IMR-90 (cell line): ENCODE measurements around the gene DNAJC11. TPM values are rescaled to one million over a fixed set of nuclear protein-coding genes. Genes with fewer than 3 reads are reported as not detected.

ENCODE experiments used
- ATAC-seq: fragments of 200-7000 bp; cut with Tn5 transposase; 2 replicates; pipeline ENCODE4 v1.9.1; 2020; ENCODE audit warnings: low read depth, mild to moderate bottlenecking, moderate library complexity
- BruUV-seq: library from RNA; stranded (reverse); fragments of 400-500 nt; replicated peaks from 2 replicates; lab custom pipeline; 2021; lab: Mats Ljungman, UMichigan
- CTCF ChIA-PET: fragments of 300-600 bp; formaldehyde crosslinking; extraction: SDS; loops from one replicate; lab custom pipeline; 2021; ENCODE audit warnings: antibody characterized with exemption; lab: Yijun Ruan, JAX
- POLR2A ChIA-PET: fragments of 300-600 bp; sonication (Branson Sonifier 250); formaldehyde crosslinking; loops from one replicate; lab custom pipeline; 2022; ENCODE audit warnings: antibody characterized with exemption; ENCODE audit not compliant: unreplicated experiment; lab: Charles Lee
- DNase-seq: peaks from one replicate; pipeline ENCODE4 v3.0.0; 2013
- H2AFZ ChIP-seq: replicated peaks from 2 replicates; pipeline ENCODE3; 2013; ENCODE audit warnings: low read length, mild to moderate bottlenecking; ENCODE audit not compliant: poor library complexity
- H2AK5ac ChIP-seq: 2 replicates; pipeline ENCODE4 v1.6.1; 2013; ENCODE audit warnings: low read depth, low read length, inconsistent platforms
- H2AK9ac ChIP-seq: replicated peaks from 2 replicates; pipeline ENCODE3; 2013; ENCODE audit warnings: mild to moderate bottlenecking, low read depth, low read length, moderate library complexity; ENCODE audit not compliant: poor library complexity
- H2BK120ac ChIP-seq: 2 replicates; pipeline ENCODE4 v1.6.1; 2013; ENCODE audit warnings: low read depth, low read length, inconsistent platforms
- H2BK15ac ChIP-seq: 3 replicates; pipeline ENCODE4 v1.6.1; 2013; ENCODE audit warnings: low read depth, low read length, inconsistent platforms
- H2BK20ac ChIP-seq: 2 replicates; pipeline ENCODE4 v1.6.1; 2013; ENCODE audit warnings: low read depth, mild to moderate bottlenecking, inconsistent platforms, low read length, moderate library complexity
- H2BK5ac ChIP-seq: 2 replicates; pipeline ENCODE4 v1.6.1; 2013; ENCODE audit warnings: mild to moderate bottlenecking, low read depth, low read length, inconsistent platforms; ENCODE audit not compliant: poor library complexity, severe bottlenecking
- H3K14ac ChIP-seq: replicated peaks from 2 replicates; pipeline ENCODE4 v1.6.1; 2013; ENCODE audit warnings: low read depth, low read length, inconsistent platforms
- H3K18ac ChIP-seq: 2 replicates; pipeline ENCODE4 v1.6.1; 2013; ENCODE audit warnings: low read depth, low read length, control low read depth
- H3K23ac ChIP-seq: 2 replicates; pipeline ENCODE4 v1.6.1; 2013; ENCODE audit warnings: low read depth, low read length, inconsistent platforms
- H3K27ac ChIP-seq: 2 replicates; pipeline ENCODE4 v1.5.1; 2013; ENCODE audit warnings: mild to moderate bottlenecking, control low read depth, low read length; ENCODE audit not compliant: insufficient read depth
- H3K27me3 ChIP-seq: 2 replicates; pipeline ENCODE4 v1.6.1; 2013; ENCODE audit warnings: low read length; ENCODE audit not compliant: control insufficient read depth, insufficient read depth
- H3K36me3 ChIP-seq: 2 replicates; pipeline ENCODE4 v1.6.1; 2013; ENCODE audit warnings: low read length, mixed read lengths; ENCODE audit not compliant: control insufficient read depth, insufficient read depth
- H3K4ac ChIP-seq: 2 replicates; pipeline ENCODE4 v1.6.1; 2013; ENCODE audit warnings: low read depth, low read length, inconsistent platforms
- H3K4me1 ChIP-seq: 2 replicates; pipeline ENCODE4 v1.6.1; 2013; ENCODE audit warnings: low read length, mixed read lengths; ENCODE audit not compliant: control insufficient read depth, insufficient read depth
- H3K4me2 ChIP-seq: 2 replicates; pipeline ENCODE4 v1.6.1; 2013; ENCODE audit warnings: low read depth, mild to moderate bottlenecking, control low read depth, low read length, moderate library complexity
- H3K4me3 ChIP-seq: 2 replicates; pipeline ENCODE4 v1.5.1; 2013; ENCODE audit warnings: low read depth, mild to moderate bottlenecking, control low read depth, low read length, moderate library complexity; ENCODE audit not compliant: insufficient read depth
- H3K56ac ChIP-seq: 2 replicates; pipeline ENCODE4 v1.6.1; 2013; ENCODE audit warnings: low read length, inconsistent platforms; ENCODE audit not compliant: insufficient read depth; ENCODE audit errors: extremely low read depth
- H3K79me1 ChIP-seq, 2 experiments: 2 replicates each; pipeline ENCODE4 v1.6.1; 2013; ENCODE audit warnings: low read length in 2 of 2, inconsistent platforms in 1 of 2, low read depth in 1 of 2
- H3K9ac ChIP-seq: 2 replicates; pipeline ENCODE4 v1.6.1; 2013; ENCODE audit warnings: low read depth, low read length, control low read depth
- H3K9me1 ChIP-seq: 2 replicates; pipeline ENCODE4 v1.6.1; 2013; ENCODE audit warnings: low read length, inconsistent platforms; ENCODE audit not compliant: insufficient read depth
- H3K9me3 ChIP-seq: 2 replicates; pipeline ENCODE4 v1.6.1; 2013; ENCODE audit warnings: low read length; ENCODE audit not compliant: control insufficient read depth, insufficient read depth
- H4K20me1 ChIP-seq: 2 replicates; pipeline ENCODE4 v1.6.1; 2013; ENCODE audit warnings: low read length, inconsistent platforms; ENCODE audit not compliant: insufficient read depth
- H4K5ac ChIP-seq: 2 replicates; pipeline ENCODE4 v1.6.1; 2013; ENCODE audit warnings: mild to moderate bottlenecking, low read depth, low read length, control low read depth
- H4K8ac ChIP-seq, 2 experiments: 2 replicates each; pipeline ENCODE4 v1.6.1; 2013; ENCODE audit warnings: low read depth in 2 of 2, low read length in 2 of 2, control low read depth in 1 of 2, inconsistent platforms in 1 of 2
- H4K91ac ChIP-seq: 2 replicates; pipeline ENCODE4 v1.6.1; 2013; ENCODE audit warnings: low read depth, low read length, inconsistent platforms; ENCODE audit not compliant: insufficient read depth
- BHLHE40 ChIP-seq: fragments of 150-350 bp; IDR thresholded peaks from 2 replicates; pipeline ENCODE4 v1.6.1; 2016; ENCODE audit warnings: mild to moderate bottlenecking, low read depth, low read length
- CEBPB ChIP-seq: IDR thresholded peaks from 2 replicates; pipeline ENCODE4 v1.6.1; 2012; ENCODE audit warnings: low read depth, low read length, improper control_type of control experiment
- FOS ChIP-seq: fragments of 150-350 bp; IDR thresholded peaks from 2 replicates; pipeline ENCODE4 v1.6.1; 2016; ENCODE audit warnings: low read depth, low read length
- MAFK ChIP-seq: IDR thresholded peaks from 2 replicates; pipeline ENCODE4 v1.6.1; 2012; ENCODE audit warnings: low read depth, low read length, improper control_type of control experiment
- MAZ ChIP-seq: IDR thresholded peaks from 2 replicates; pipeline ENCODE4 v1.6.1; 2012; ENCODE audit warnings: low read depth, mild to moderate bottlenecking, low read length, improper control_type of control experiment, moderate library complexity, borderline replicate concordance
- MXI1 ChIP-seq: IDR thresholded peaks from 2 replicates; pipeline ENCODE4 v1.6.1; 2012; ENCODE audit warnings: low read depth, mild to moderate bottlenecking, low read length, moderate library complexity, borderline replicate concordance
- NFE2L2 ChIP-seq: fragments of 150-350 bp; IDR thresholded peaks from 2 replicates; pipeline ENCODE4 v1.6.1; 2016; ENCODE audit warnings: low read depth, mild to moderate bottlenecking, low read length
- POLR2A ChIP-seq: IDR thresholded peaks from 2 replicates; pipeline ENCODE4 v1.6.1; 2012; ENCODE audit warnings: mild to moderate bottlenecking, low read depth, low read length
- RFX5 ChIP-seq: IDR thresholded peaks from 2 replicates; pipeline ENCODE4 v1.8.0; 2012; ENCODE audit warnings: low read depth, mild to moderate bottlenecking, low read length, moderate library complexity
- SMC3 ChIP-seq: fragments of 150-350 bp; IDR thresholded peaks from 2 replicates; pipeline ENCODE4 v1.6.1; 2016; ENCODE audit warnings: low read depth, mild to moderate bottlenecking, antibody characterized with exemption, low read length, moderate library complexity
- WGBS, 2 experiments: methylation state at CpG; one replicate each; pipeline versions ENCODE4 v1.1.5 to v1.1.7; 2013; ENCODE audit warnings: missing lambda C conversion rate in 2 of 2; ENCODE audit not compliant: insufficient read length in 1 of 2; ENCODE audit errors: extremely low coverage in 2 of 2; 5-methylcytosine and 5-hydroxymethylcytosine counted together
- dilution Hi-C: fragments of 300-500 bp; cut with HindIII; formaldehyde crosslinking; loops from one replicate; pipeline ENCODE4 v1.14.3; 2018; ENCODE audit warnings: low sequenced_read_pairs; ENCODE audit not compliant: unreplicated experiment
- in situ Hi-C: fragments of 300-500 bp; cut with MboI; formaldehyde crosslinking; loops from 3 replicates; pipeline ENCODE4 v1.14.3; 2019; ENCODE audit warnings: low sequenced_read_pairs, inconsistent platforms, mixed read lengths
- intact Hi-C: fragments of 100-400 bp; cut with micrococcal nuclease; formaldehyde crosslinking; loops from 2 replicates; pipeline ENCODE4 v1.10.0; 2022
- polyA plus RNA-seq, 3 experiments: library from polyadenylated mRNA; depleted of rRNA; stranded (reverse); fragments of >200 nt; gene quantifications; 2 replicates each; pipeline ENCODE4 v1.2.3, GENCODE V29; 2012; ENCODE audit warnings: low replicate concordance in 1 of 3
- total RNA-seq: library from RNA; depleted of rRNA; stranded (reverse); fragments of >200 nt; gene quantifications from 2 replicates; pipeline ENCODE4 v1.2.3, GENCODE V29; 2012
- TF ChIP-seq, protein P1 (sequence below): fragments of 150-350 bp; IDR thresholded peaks from 2 replicates; pipeline ENCODE4 v1.6.1; 2016; ENCODE audit warnings: low read depth, mild to moderate bottlenecking, low read length, moderate library complexity, borderline replicate concordance
- TF ChIP-seq, protein P2 (sequence below): conservative IDR thresholded peaks from 2 replicates; pipeline ENCODE4 v1.5.1; 2012; ENCODE audit warnings: mild to moderate bottlenecking, low read depth, low read length, improper control_type of control experiment
- TF ChIP-seq, protein P3 (sequence below): fragments of 150-350 bp; IDR thresholded peaks from 2 replicates; pipeline ENCODE4 v1.6.1; 2017; ENCODE audit warnings: mild to moderate bottlenecking, antibody characterized with exemption, low read length, low read depth

DNAJC11 gene
- total and polyA plus RNA-seq, 2 of the 4 experiments (the other 2 are of a cell fraction) = 38.7 to 48.5 TPM

DNA sequence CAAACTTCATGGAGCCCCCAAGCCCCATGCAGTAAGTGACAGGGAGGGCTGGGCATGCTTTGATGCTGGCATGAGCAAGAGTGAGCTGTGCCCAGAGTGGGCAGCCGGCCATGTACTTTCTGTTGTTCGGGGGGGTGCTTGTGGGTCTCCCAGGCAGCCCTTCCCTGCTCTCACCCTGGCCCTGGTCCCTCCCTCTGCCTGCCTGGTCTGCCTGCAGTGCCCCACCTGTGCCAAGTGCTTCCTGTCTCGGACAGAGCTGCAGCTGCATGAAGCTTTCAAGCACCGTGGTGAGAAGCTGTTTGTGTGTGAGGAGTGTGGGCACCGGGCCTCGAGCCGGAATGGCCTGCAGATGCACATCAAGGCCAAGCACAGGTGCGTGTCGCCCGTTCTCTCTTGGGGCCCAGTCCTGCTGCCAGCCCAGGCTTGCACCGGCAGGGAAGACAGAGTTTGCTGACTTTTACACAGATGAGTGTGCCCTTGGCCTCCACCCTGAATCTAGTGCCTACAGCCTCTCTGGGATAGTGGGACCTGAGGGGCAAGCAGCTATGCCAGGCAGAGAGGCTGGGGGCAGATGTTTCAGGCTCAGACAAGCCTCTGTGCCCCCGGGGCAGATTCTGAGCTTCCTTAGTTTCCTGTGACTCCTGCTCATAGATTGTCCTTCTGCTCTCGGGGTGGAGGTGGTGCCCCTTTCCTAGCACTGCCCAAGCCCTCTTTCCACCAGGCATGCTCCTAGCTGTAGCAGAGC lies 114.2 kb downstream of the DNAJC11 start (continued):
- no peak for TF ChIP-seq NFE2L2

DNA sequence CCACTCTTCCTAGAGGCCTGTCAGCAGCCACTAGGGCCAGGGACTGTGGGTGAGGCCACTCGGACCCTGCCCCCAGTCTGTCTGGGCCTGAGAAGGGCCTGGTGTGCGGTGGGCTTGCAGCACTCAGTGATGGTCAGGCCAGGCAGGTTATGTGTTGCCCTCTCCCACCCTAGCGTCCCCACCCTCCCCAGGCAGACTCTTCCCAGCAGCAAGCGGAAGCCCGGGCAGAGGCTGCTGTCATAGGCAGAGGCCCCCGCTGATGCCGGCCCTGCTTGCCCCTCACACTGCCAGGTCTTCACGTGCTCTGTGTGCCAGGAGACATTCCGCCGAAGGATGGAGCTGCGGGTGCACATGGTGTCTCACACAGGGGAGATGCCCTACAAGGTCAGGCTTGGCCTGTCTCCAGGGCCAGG lies 115.2 kb downstream of the DNAJC11 start:
- Histone ChIP-seq H4K91ac (no peak overlapping the region), H2AFZ (peak overlapping the region; percentile 43), H3K4me3 (no peak overlapping the region), H4K5ac (no peak overlapping the region), H3K18ac (no peak overlapping the region), H3K4me1 (no peaks in the 10 kb centered on the region), H3K23ac (no peak overlapping the region), H3K56ac (no peak overlapping the region), H2BK20ac (no peak overlapping the region), H3K9me3 (no peaks in the 10 kb centered on the region), H2AK9ac (no peak overlapping the region), H2AK5ac (no peak overlapping the region), H3K14ac (no peak overlapping the region), H3K79me1 (peaks cover 9 to 54% of the 10 kb centered on the region in 2 experiments), H4K8ac (no peak overlapping the region), H3K9ac (no peak overlapping the region), H2BK15ac (no peak overlapping the region), H3K4ac (no peak overlapping the region), H3K4me2 (no peak overlapping the region), H3K36me3 (peaks cover 43% of the 10 kb centered on the region), H2BK120ac (no peak overlapping the region), H3K27ac (no peak overlapping the region), H2BK5ac (no peak overlapping the region), H4K20me1 (peaks cover 42% of the 10 kb centered on the region), H3K27me3 (no peaks in the 10 kb centered on the region), H3K9me1 (peaks cover 11% of the 10 kb centered on the region; the same call in 1 of the 2 replicates)
- DNase-seq = no peak
- in situ Hi-C loops (no loop called here), dilution Hi-C loops (no loop called here), intact Hi-C loops (no loop called here)
- no peak for ATAC-seq
- 92% methylated on average over 2 of the region's 11 CpGs; no CpG with 5 or more reads in 1 of the 2 experiments for WGBS, 2 experiments
- BruUV-seq = no TSS peak
- ChIA-PET POLR2A (no interaction called here), CTCF (no interaction called here)
- no peak for TF ChIP-seq BHLHE40
- TF ChIP-seq, protein P1, sequence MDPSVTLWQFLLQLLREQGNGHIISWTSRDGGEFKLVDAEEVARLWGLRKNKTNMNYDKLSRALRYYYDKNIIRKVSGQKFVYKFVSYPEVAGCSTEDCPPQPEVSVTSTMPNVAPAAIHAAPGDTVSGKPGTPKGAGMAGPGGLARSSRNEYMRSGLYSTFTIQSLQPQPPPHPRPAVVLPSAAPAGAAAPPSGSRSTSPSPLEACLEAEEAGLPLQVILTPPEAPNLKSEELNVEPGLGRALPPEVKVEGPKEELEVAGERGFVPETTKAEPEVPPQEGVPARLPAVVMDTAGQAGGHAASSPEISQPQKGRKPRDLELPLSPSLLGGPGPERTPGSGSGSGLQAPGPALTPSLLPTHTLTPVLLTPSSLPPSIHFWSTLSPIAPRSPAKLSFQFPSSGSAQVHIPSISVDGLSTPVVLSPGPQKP = no peak
- no peak for TF ChIP-seq MAZ
- TF ChIP-seq, protein P2, sequence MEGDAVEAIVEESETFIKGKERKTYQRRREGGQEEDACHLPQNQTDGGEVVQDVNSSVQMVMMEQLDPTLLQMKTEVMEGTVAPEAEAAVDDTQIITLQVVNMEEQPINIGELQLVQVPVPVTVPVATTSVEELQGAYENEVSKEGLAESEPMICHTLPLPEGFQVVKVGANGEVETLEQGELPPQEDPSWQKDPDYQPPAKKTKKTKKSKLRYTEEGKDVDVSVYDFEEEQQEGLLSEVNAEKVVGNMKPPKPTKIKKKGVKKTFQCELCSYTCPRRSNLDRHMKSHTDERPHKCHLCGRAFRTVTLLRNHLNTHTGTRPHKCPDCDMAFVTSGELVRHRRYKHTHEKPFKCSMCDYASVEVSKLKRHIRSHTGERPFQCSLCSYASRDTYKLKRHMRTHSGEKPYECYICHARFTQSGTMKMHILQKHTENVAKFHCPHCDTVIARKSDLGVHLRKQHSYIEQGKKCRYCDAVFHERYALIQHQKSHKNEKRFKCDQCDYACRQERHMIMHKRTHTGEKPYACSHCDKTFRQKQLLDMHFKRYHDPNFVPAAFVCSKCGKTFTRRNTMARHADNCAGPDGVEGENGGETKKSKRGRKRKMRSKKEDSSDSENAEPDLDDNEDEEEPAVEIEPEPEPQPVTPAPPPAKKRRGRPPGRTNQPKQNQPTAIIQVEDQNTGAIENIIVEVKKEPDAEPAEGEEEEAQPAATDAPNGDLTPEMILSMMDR = no peak
- no peak for TF ChIP-seq MXI1
- no peak for TF ChIP-seq SMC3
- TF ChIP-seq, protein P3, sequence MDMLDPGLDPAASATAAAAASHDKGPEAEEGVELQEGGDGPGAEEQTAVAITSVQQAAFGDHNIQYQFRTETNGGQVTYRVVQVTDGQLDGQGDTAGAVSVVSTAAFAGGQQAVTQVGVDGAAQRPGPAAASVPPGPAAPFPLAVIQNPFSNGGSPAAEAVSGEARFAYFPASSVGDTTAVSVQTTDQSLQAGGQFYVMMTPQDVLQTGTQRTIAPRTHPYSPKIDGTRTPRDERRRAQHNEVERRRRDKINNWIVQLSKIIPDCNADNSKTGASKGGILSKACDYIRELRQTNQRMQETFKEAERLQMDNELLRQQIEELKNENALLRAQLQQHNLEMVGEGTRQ = no peak
- no peak for TF ChIP-seq RFX5
- no peak for TF ChIP-seq FOS
- TF ChIP-seq MAFK = no peak
- TF ChIP-seq POLR2A = no peak
- no peak for TF ChIP-seq CEBPB
